NCI-H187 treated with DMSO at 0.1 percent for 48 hours (cell line): ENCODE measurements around the gene COL4A2.

Experiments
- DNase-seq: peaks from one replicate; lab custom pipeline; 2025; lab: John Stamatoyannopoulos, UW

COL4A2 gene

DNA sequence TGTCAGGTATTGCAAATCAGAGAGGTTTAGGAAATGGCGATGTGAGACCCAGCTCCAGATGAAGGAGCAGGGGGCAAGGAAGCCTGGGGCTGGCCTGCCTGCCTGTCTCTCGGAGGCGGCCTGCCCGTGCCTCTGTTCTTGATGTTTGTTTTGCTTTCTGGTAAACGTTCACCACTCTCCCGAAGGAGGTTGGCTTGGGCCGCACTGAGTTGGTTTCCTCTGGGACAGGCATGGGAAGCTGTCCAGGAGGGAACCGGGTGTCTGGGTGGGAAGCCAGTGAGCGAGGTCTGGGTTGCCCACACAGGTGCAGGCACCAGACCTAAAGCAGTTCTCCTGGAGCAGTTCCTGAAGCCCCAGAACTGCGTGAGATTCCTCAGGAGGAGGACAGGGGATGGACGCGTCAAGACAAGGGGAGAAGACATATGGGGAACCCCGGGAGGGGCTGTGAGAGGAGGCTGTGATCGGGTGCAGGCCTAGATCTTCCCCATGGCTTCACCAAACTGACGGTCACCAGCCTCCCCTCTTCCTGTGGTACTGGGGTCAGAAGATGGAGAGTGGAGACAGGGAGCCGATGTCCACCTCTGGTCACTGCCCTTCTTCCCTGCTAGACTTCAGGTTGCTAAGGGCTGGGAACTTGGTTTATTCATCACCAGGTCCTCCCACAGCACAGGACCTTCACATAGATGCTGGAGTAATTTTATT lies 15.2 kb downstream of the COL4A2 start:
- DNase-seq, result no peak

DNA sequence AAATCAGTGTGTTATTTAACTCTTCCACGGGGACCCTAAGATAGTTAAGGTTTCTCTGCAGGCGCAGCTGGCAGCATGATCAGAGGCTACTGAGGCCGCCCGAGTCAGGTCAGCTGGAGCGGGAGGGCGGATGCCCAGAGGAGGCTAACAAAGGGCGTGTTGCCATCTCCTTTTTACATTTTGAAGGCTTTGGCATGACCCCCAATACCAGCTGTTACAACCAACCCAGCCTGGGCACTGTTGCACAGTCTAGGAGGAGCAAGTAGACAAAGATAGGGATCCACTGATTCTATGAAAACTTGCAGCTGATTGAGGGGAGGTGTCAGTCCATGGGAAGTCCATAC lies 15.7 kb downstream of the COL4A2 start:
- DNase-seq, result no peak

DNA sequence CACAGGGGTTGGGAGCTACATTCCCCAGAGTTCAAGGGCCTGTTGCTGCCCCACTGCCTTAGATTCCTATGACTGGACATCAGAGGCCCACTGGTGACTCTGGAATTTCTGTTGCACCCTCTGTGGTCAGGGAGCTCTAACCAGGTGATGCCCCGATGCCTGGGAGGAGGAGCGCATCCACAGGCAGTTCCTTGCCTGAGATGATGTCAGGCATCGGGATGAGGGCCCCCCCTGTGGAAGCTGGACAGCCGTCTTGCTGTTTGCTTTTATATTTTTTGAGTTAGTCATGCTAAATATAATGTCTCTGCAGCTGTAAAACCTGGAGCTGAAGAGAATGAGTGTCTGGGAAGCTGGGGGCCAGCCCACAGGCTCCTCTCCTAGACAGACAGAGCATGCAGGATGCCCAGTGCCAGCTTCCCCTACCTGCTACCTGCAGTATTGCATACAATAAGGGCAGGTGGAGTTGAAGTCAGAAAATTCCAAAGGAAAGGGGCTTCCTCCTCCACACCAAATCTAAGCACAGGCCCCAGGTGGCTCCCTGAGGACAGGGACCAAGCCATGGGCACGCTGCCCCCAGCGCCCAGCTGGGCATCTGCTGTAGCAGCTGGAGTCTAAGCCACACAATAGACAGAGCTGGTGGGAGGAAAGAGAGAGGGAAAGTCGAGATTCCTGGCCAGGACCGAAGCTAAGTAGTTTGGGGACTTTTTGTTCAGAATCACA lies 16.2 kb downstream of the COL4A2 start:
- DNase-seq, result no peak

DNA sequence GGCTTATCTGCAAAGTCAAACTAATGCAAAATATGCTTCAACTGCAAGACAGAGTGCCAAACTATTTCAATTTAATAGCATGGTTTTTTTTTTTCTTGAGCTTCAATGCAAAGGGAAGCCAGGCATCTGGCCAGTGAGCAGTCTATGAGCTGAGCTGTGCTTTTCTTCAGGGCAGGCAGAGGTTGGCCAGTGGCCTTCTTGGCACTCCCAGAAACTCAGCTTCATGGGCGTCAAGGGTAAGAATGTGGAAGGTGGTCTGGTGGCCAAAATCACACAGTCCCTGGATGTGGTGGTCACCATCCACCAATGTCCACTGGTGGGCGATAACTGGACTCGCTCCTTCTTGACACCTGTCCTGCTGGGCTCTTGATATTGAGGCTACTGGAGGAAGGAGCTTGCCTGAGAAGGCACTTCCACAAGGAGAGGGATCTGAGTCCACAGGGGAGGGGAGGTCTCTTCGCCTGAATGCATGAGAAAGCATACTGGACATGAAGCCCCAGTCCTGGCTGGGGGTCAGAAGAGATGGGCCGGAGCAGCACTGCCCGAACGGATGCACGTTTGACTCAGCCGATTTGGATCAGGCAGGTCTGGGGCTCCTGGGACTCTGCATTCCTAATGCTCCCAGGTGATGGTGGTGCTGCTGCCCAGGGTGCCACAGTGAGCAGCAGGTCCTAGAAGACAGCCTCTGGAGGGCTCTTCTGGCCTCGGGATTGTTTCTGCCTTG lies 17.1 kb downstream of the COL4A2 start:
- no peak for DNase-seq

DNA sequence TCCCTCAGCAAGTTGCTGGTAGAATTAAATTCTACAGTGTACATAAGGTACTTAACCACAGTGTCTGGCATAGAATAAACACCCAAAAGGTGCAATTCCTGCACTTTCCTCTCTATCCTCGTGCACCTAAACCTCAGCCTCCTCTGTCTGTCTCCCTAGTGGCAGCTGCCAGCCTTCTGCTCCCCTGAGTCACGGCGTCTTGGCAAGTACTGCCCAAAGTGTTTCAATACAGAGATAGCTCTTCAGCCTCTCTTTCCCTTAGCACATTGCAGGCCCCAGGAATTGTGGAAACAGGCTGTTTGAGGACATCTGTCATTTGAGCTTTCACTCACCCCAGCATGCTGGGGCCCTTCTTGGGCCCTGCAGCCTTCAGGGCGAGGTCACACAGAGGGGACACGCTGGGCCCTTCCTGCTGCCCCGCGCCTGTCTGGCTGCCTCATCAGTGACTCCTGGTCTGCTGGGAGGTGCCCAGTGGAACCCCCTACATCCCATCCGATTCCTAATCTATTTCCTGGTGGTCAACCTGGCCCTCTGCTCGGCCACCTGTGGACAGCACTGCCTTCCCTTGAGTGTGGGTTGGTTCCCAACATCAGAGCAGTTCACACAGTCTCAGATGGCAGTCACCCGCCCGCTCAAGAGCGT lies 19.3 kb downstream of the COL4A2 start:
- no peak for DNase-seq

DNA sequence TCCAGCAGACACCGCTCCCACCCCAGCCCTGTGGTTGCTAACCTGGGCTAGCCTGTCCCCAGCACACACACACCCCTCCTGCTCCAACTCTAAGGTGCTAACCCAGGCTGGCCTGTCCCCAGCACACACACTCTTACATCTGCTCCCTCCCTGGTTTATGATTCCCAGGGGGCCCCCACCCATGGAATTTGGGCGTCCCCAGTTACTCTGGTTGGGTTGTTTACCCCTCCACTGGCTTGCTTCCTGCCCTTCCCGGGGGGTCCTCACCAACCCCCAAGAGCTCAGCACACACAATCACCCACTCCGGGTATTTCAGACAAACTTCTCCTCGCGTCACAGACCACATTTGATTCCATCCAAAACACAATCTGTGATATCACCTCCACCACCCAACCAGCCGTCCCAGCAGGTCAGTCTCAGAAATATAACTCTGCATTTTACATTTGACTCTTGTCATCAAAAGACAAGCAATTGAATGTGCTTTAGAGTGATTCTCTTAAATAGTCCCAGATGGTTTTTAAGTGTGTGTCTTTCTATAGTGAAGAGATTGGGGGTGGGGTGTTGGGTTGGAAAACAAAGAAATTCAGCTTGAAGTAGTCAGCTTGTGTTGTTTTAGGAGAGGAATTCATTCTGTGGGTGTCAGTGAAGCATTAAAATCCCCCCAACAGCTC lies 20.1 kb downstream of the COL4A2 start:
- peak; percentile 74 for DNase-seq

DNA sequence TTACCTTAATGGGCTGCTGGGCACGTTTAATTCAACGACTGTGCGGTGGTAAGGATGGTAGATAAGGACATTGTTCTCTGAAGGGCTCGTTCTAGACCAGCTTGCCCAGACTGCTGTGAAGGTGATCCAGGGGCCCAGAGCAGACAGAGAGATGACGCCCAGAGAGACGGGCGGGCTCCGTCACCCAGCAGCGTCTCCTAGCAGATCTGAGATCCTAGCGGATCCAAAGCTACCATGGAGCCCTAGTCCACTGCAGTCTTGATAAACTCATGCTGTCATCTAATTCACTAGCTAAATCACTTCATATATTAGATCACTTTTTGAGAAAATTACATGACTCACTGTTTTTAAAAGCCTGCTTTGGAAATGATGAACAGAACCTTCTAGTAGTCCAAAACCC lies 21.5 kb downstream of the COL4A2 start:
- no peak for DNase-seq

DNA sequence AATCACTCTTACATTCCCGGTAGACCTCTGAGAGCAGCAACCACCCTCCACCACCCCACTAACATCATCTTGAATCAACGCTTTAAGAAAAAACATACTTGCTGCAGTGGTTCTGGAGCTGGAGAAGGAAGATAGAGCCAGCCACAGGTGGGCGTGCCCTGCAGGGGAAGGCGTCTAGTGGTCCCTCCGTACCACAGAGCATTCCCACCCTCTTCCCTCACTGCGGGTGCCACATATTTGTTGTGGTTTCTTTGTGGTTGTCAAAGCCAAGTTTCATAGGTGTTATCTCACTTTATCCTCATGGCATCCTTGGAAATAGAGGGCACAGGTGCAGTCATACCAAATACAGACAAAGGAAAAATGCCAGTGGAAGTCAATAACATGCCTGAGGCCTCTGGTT lies 22.2 kb downstream of the COL4A2 start:
- DNase-seq, result no peak

DNA sequence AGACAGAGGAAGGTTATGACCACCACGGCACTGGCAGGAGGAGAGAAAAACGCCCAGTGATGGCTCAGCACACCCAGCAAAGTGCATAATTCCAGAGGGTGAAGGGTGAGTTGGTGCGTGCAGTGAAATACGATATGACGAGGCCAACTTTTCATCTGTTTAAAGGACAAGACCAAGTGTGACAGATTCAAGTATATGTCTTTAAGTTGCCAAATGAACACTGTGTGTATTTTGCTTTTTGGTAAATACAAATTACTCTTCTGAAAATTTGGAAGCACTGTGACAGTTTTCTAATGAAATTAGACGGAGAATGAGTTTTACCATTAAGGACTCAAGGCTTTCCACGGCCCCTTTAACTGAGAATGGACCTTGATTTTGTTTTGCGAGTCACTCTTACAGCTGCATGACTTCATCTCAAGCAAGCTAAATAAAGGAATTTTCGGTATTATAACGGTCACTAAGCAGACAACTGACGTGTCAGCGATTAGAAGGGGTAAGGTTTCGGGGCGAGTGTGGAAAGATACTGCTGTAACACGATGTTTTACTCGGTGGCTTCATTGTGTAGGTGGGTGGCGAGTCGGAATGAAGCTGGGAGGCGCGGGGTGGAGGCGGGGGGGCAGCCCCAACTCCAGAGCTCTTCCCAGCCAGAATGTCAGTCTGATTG lies 22.8 kb downstream of the COL4A2 start:
- DNase-seq, result no peak

DNA sequence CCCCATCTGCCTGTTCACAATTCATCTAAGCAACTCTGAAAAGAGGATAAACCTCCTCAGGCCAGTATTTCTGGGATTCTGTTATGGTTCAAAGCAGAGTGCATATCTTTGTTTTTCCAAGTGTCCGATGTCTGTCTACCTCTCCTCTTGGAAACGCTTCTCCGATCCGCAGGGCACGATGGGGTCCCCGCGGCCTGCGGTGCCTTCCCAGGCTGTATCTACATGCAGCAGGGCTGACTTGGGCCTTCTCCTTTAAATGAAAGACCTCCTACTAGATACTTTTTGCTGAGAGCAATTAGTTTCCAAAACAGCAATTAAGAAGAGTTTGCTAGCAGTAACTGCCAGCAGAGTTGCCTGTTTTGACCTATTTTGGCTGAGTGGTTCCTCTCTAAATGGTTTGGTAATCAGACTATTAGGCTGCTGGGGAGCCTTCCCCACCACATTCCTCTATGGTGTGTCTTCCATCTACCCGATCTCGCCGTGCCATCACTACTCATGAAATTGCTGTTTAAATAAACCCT lies 23.5 kb downstream of the COL4A2 start:
- no peak for DNase-seq

DNA sequence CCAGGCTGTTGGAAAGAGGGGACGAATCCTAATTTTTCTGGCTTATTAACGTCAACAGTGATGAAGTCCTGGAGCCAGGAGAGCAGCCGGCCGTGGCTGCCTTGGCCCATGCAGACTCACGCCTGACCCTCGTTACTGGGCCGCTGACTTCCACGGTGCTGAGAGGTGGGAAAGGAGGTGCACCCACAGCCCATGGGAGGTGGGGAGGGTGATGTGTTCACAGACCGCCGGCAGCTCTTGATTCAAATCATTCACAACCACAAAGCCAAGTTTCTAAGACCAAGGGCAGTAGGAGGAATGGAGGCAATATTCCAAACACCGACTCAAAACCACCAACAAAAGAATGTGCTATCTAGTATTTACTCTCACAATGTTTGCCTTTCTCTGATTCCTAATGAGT lies 24.3 kb downstream of the COL4A2 start:
- DNase-seq, result no peak

DNA sequence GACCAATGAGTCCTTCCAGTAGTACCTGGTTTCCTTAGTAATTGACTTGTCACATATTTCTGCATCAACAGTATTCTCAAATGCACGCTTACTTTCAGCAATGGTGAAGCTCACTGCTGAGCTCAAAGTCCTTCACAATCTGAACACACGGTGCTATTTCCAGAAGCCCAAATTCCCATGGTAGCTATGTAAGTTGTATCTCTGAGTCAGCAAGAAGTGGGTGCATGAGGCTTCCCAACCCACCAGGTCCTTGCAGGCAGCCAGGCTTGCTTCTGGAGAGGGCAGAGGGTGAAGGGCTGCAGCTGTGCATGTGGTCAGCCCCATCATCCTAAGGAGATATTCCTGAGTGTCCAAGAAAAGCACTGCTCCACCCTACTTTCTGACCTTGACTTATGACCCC lies 25.7 kb downstream of the COL4A2 start:
- DNase-seq, result no peak

DNA sequence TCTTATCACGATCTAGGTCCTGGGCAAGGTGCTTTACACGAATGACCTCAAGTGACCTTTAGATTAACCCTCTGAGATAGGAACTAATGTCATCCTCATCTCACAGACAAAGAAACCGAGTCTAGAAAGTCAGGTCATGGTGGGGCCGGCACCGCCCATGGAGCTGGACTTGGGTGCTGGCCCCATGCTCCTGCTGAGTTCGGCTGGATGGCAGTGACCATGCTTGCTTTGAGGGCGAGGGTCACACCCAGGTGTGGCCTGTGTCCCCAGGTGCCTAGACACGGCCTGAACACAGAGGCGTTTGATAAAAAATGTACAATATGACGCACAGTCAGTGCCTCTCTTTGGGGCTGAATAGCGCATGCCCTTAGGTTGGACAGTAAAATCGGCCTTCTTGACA lies 26.8 kb downstream of the COL4A2 start:
- DNase-seq, result no peak

DNA sequence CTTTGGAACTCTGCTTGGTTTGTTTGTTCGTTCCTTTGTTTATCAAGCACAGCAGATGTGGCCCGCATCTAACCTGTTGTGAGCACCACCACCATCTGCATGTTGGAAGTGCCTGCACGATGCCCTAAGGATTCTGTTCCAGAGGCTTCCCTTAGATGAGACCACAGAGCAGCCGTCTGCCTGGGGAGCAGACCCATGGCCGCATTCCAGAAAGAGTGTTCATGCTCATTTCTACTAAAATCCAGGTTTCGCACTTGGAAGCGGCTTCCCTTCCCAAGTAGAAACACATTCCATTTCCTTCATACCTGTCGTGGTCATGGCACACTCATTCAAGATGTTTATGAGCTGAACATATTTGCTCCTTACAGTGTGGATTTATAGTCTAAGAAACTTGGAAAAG lies 27.2 kb downstream of the COL4A2 start:
- DNase-seq, result no peak

DNA sequence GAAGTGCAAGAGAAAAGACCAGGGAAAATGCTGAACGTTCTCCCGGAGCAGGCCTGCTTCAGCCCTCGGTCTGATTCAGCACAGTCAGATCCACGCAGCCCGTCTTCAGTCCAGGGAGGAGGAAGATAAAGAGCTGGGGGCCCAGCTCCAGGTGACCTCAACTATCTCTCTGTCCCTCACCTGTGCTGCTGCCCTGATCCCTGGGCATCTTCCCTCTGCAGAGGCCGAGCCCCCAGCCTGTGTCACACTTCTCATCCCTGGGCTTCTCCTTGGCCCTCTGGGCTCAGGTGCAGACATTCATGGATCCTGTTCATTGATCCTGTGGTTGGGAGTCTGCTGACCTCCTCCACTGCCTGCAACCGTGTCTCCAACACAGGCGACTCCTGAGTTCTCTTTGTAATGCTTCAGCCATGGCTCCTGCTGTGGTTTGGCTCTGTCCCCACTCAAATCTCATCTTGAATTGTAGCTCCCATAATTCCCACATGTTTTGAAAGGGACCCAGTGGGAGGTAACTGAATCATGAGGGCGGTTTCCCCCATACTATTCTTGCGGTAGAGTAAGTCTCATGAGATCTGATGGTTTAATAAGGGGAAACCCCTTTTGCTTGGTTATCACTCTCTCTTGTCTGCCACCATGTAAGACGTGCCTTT lies 27.9 kb downstream of the COL4A2 start:
- no peak for DNase-seq

DNA sequence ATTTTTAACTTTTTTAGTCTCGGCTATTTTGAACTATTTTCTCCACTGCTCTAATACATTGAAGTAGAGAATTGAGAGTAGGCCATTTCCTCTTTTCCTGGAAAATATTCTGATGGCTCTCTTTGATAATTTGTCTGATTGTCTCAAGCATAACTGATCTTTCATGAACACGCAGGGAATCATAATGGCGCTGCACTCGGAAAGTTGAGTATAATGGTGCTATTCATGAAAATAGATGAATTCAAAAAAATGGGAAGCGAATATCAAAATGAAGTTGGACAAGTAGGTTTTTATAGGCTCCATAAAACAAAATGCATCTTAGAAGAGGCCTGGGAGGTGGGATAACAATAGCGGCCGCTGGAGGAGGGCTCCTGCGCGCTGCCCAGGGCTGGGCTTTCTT lies 29.0 kb downstream of the COL4A2 start:
- DNase-seq, result no peak

DNA sequence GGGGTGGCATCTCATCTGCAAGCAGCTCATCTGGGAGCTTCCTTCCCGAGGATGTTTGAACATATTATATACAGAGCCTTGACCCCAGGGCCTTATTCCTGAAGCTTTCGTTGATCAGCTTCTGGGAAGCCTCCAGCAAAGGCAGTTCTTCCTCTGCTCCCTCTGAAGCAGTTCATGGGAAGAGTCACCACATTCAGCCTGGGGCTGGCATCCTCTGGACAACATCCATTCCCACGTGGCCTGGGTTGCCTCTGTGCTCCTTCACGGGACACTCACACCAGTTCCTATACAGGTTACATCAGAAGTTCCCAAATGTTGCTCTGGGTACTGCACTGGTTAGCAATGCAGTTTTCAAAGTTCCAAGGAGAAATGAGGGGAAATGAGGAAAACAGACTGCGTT lies 29.6 kb downstream of the COL4A2 start:
- no peak for DNase-seq

DNA sequence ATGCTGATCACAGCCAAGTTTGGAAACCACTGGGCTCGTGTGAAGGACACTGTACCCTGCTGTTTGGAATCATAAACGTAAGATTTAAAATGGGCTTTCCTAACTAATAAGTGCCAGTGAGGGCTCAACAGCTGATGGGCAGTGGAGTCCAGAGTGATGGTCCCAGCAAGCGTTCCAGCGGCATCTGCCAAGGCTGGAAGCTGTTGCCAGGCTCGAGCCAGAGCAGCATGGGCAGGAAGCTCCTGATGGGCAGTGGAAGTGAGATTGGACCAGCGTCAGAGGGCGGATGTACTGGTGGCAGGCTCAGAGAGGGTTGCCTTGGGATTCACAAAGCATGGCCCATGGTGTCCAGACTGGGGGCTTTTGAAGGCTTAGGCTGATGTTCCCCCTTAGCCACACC lies 30.2 kb downstream of the COL4A2 start:
- DNase-seq, result no peak

DNA sequence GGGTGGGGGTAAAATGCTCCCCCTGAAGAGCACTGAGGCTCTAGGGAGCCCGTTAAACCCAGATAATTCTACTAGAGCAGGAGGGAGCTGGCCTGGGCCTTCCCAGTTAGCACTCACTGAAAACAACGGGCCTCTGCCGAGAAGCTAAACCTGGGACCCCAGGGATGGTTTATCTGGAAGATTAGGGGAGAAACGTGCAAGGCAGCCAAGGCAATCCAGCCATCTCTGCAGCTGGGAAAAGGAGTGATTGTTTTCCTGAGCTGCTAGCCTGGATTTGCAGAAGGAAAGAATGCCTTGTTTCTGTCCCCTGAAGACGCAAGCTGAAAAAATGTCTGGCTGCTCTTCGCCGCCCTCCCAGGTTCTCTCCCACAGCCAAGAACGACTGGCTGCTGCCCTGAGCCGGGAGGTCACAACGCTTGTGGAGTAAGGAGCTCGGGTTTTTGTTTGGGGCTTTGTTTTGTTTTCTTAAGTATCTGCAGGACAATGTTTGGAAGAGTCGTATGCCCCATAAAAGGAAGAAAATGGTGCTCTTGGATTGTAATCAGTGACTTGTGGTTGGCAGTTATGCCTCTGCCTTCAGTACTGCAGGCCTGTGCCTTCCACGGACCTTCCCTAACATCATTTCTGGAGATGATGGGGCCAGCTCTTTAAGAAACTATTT lies 31.5 kb downstream of the COL4A2 start:
- DNase-seq, result no peak

DNA sequence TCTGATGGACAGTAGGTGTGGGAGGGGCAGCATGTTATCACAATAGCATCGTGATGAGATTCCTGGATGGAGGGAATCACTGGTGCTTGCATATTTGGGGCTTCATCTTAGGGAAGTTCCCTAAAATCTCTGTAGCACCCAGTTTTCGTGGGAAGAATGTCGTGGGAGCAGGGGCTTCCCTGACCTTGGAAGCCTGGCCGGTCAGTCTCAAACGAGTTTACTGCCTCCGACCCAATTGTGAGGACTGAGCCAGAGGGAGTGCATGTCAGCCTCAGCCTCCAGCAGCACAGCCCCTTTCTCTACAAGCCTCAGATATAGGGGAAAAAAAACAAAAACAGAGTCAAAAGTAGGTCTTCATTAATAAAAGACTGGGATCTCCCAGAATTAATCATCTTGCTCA lies 32.2 kb downstream of the COL4A2 start:
- DNase-seq, result no peak
